HG03064 (cell line): ENCODE results near the gene PPARD.

Experiments used
- ATAC-seq: cut with Tn5 transposase; IDR thresholded peaks from one replicate; pipeline ENCODE4 v1.9.1; 2021; ENCODE audit warnings: low read depth; ENCODE audit not compliant: unreplicated experiment

The PPARD gene

GRCh38 chr6:35352735-35353134, 10.4 kb downstream of the PPARD start:
- no peak for ATAC-seq

- ATAC-seq = no peak
Measured at GRCh38 chr6:35354361-35355135, 12.2 kb downstream of the PPARD start.

GRCh38 chr6:35356391-35356790, 14.0 kb downstream of the PPARD start:
- ATAC-seq = no peak

- no peak for ATAC-seq
Measured at GRCh38 chr6:35357677-35358076, 15.3 kb downstream of the PPARD start.

GRCh38 chr6:35358086-35358485, 15.7 kb downstream of the PPARD start:
- ATAC-seq = no peak

GRCh38 chr6:35359346-35359743, 17.0 kb downstream of the PPARD start:
- ATAC-seq = no peak

- ATAC-seq = no peak
Measured at GRCh38 chr6:35359744-35360348, 17.5 kb downstream of the PPARD start.

- no peak for ATAC-seq
Measured at GRCh38 chr6:35360349-35361138, 18.2 kb downstream of the PPARD start.

- no peak for ATAC-seq
Measured at GRCh38 chr6:35362200-35362599, 19.8 kb downstream of the PPARD start.

- no peak for ATAC-seq
Measured at GRCh38 chr6:35363293-35363750, 21.0 kb downstream of the PPARD start.

GRCh38 chr6:35365594-35366203, 23.3 kb downstream of the PPARD start:
- no peak for ATAC-seq

- no peak for ATAC-seq
Measured at GRCh38 chr6:35366204-35366596, 23.8 kb downstream of the PPARD start.

GRCh38 chr6:35367646-35368037, 25.3 kb downstream of the PPARD start:
- ATAC-seq = no peak

- ATAC-seq = no peak
Measured at GRCh38 chr6:35368038-35368887, 25.9 kb downstream of the PPARD start.

GRCh38 chr6:35370124-35370741, 27.9 kb downstream of the PPARD start:
- ATAC-seq = no peak

GRCh38 chr6:35370785-35371493, 28.6 kb downstream of the PPARD start:
- no peak for ATAC-seq

- no peak for ATAC-seq
Measured at GRCh38 chr6:35371494-35372262, 29.3 kb downstream of the PPARD start.

GRCh38 chr6:35372633-35373032, 30.3 kb downstream of the PPARD start:
- ATAC-seq = no peak
